Stomach (tissue), 9 donors: ENCODE measurements around the gene CXCL3. TPM values are rescaled to one million over a fixed set of nuclear protein-coding genes. Genes with fewer than 3 reads are reported as not detected.

ENCODE experiments used
- DNase-seq, 2 donors: peaks; one replicate each; pipeline versions ENCODE4 v3.0.0 to v3.0.0-alpha.2; 2013 to 2019
- H3K27ac ChIP-seq, 5 donors: fragments of 200-600 bp in 4 of 5; sonication (generic) in 4 of 5; one replicate each; pipeline ENCODE4 v1.5.1; 2013 to 2019; ENCODE audit warnings: mild to moderate bottlenecking in 1 of 5, moderate library complexity in 1 of 5
- H3K27me3 ChIP-seq, 3 donors: fragments of 200-600 bp; sonication (generic); one replicate each; pipeline ENCODE4 v1.5.1; 2017 to 2019; ENCODE audit warnings: mixed run types in 1 of 3
- H3K36me3 ChIP-seq, 4 donors: fragments of 200-600 bp; sonication (generic); 1 replicate in 3 of 4; 2 replicates in 1 of 4; pipeline ENCODE4 v1.5.1; 2016 to 2019
- H3K4me1 ChIP-seq, 4 donors: fragments of 200-600 bp; sonication (generic); one replicate each; pipeline ENCODE4 v1.5.1; 2016 to 2019
- H3K4me3 ChIP-seq, 4 donors: fragments of 200-600 bp; sonication (generic) in 3 of 4; one replicate each; pipeline ENCODE4 v1.5.1; 2016 to 2019; ENCODE audit warnings: mild to moderate bottlenecking in 1 of 4
- H3K9me3 ChIP-seq, 4 donors: fragments of 200-600 bp; sonication (generic); one replicate each; pipeline ENCODE4 v1.5.1; 2016 to 2019
- EP300 ChIP-seq: sonication (generic); formaldehyde crosslinking; IDR thresholded peaks from one replicate; pipeline ENCODE4 v1.6.1; 2017; ENCODE audit warnings: antibody characterized with exemption
- POLR2A ChIP-seq, 4 donors: fragments of 450-650 bp; IDR thresholded peaks; one replicate each; pipeline ENCODE4 v1.6.1; 2016; ENCODE audit warnings: antibody characterized with exemption in 4 of 4, control low read depth in 2 of 4, mild to moderate bottlenecking in 1 of 4, moderate library complexity in 1 of 4
- POLR2AphosphoS5 ChIP-seq, 3 donors: sonication (generic); formaldehyde crosslinking; IDR thresholded peaks; one replicate each; pipeline ENCODE4 v1.6.1; 2016; ENCODE audit warnings: antibody characterized with exemption in 3 of 3
- WGBS, 5 donors: extraction: QIAGEN DNeasy Blood & Tissue Kit in 3 of 5; methylation state at CpG; one replicate each; pipeline versions ENCODE4 v1.1.5 to v1.1.7; 2013 to 2018; 5-methylcytosine and 5-hydroxymethylcytosine counted together
- intact Hi-C: fragments of 100-400 bp; cut with DNase I; formaldehyde crosslinking; loops from one replicate; pipeline ENCODE4 v1.15.1; 2023; ENCODE audit warnings: low total_unique reads
- polyA plus RNA-seq, 3 donors: library from polyadenylated mRNA; stranded (reverse); fragments of 200-250 nt; gene quantifications; one replicate each; pipeline ENCODE4 v1.2.3, GENCODE V29; 2013
- total RNA-seq, 5 donors: library from RNA; depleted of rRNA; stranded (reverse); fragments of >200 nt; gene quantifications; one replicate each; pipeline versions ENCODE4 v1.1.0 to v1.2.3, GENCODE V29; 2014 to 2016
- TF ChIP-seq, protein P1 (sequence below), 7 experiments: fragments of 450-650 bp in 4 of 7; fragments of 200-600 bp in 3 of 7; sonication (generic) in 3 of 7; IDR thresholded peaks; one replicate each; pipeline ENCODE4 v1.5.1; 2016 to 2019; ENCODE audit warnings: antibody characterized with exemption in 7 of 7, control low read depth in 2 of 7, mild to moderate bottlenecking in 1 of 7
- donor health status: healthy with polysubstance abuse.
- donor health status: Bipolar disorder and iron deficiency.
- donor health status: healthy.

The CXCL3 gene
- total and polyA plus RNA-seq, 8 donors, result 2.7 to 94.6 (median 18.5) TPM; not detected in 1

DNA sequence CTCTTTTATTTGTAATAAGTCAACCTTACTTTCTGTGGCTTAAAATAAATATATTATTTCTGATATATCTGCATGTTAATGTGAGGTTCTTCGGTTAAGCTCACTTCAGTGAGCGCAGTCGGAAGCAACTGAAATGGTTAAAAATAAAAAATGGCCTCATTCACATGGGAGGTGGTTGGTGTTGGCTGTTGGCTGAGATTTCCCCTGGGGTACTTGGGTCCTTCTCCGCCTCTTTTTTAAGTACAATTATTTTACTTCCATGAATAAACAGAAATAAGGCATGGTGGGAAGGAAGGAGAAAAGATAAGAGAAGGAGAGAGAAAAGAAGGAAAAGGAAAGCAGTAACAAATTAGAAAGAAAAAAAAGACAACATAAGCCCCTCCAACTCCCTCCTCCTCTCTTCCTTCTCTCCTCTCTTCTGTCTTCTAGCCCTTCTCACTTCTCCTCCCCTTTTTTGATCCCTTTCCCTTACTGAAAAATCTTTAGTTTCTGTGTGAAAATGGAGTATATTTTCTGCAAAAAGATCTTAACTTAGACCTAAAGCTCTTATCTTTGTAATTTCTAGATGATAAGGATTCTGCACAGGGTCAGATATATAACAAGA lies 19.7 kb upstream of the CXCL3 start:
- no peak for TF ChIP-seq POLR2A (IDR thresholded peaks at IDR 0.05)
- H3K27ac ChIP-seq, result no peak overlapping the region
- H3K4me1 ChIP-seq, result peaks cover 0 to 15% (median 2%) of the 10 kb centered on the region in 4 donors
- H3K36me3 ChIP-seq, result no peaks in the 10 kb centered on the region
- peaks cover 0 to 8% (median 3%) of the 10 kb centered on the region in 4 donors for H3K9me3 ChIP-seq
- H3K27me3 ChIP-seq, result no peaks in the 10 kb centered on the region
- H3K4me3 ChIP-seq, result no peak overlapping the region
- no peak for DNase-seq
- 89 to 97% (median 93%) methylated on average over 4 of the region's 4 CpGs for WGBS, 5 donors
- intact Hi-C loops, result no loop called here

DNA sequence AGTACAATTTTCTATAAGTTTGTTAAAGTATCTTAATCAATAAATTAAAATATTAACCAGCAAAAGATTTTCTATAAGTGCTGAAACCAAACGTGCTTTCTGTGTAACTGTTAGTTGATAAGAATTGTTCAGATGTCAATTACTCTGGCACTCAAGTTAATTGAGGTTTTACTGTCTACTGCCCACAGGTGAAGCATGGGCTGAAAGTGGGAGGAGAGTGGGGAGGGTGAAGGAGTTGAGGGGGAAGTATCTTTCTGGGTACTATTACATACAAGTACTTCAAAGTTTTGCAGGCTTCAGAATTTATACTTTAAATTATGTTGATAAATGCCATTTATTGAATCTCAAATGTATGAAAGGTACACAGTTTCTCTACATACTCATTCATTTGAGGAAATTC lies 19.1 kb upstream of the CXCL3 start:
- Histone ChIP-seq H3K36me3 (no peaks in the 10 kb centered on the region), H3K27ac (no peak overlapping the region), H3K4me3 (no peak overlapping the region), H3K27me3 (no peaks in the 10 kb centered on the region), H3K9me3 (peaks cover 0 to 8% (median 3%) of the 10 kb centered on the region in 4 donors), H3K4me1 (peaks cover 0 to 15% (median 2%) of the 10 kb centered on the region in 4 donors)
- no peak for DNase-seq
- intact Hi-C loops, result no loop called here
- 13 to 31% (median 23%) methylated on average over 1 of the region's 1 CpG for WGBS, 5 donors
- TF ChIP-seq EP300, result no peak
- no peak for TF ChIP-seq POLR2AphosphoS5 (IDR thresholded peaks at IDR 0.05)

GRCh38 chr4:74056858-74057562 lies 18.5 kb upstream of the CXCL3 start:
- WGBS, 5 donors, result 61 to 79% (median 73%) methylated on average over 4 of the region's 4 CpGs
- TF ChIP-seq EP300, result no peak
- TF ChIP-seq, protein P1, sequence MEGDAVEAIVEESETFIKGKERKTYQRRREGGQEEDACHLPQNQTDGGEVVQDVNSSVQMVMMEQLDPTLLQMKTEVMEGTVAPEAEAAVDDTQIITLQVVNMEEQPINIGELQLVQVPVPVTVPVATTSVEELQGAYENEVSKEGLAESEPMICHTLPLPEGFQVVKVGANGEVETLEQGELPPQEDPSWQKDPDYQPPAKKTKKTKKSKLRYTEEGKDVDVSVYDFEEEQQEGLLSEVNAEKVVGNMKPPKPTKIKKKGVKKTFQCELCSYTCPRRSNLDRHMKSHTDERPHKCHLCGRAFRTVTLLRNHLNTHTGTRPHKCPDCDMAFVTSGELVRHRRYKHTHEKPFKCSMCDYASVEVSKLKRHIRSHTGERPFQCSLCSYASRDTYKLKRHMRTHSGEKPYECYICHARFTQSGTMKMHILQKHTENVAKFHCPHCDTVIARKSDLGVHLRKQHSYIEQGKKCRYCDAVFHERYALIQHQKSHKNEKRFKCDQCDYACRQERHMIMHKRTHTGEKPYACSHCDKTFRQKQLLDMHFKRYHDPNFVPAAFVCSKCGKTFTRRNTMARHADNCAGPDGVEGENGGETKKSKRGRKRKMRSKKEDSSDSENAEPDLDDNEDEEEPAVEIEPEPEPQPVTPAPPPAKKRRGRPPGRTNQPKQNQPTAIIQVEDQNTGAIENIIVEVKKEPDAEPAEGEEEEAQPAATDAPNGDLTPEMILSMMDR (IDR thresholded peaks at IDR 0.05), result no peak
- no peak for TF ChIP-seq POLR2A (IDR thresholded peaks at IDR 0.05)
- no peak for TF ChIP-seq POLR2AphosphoS5 (IDR thresholded peaks at IDR 0.05)
- H3K9me3 ChIP-seq, result peaks cover 0 to 8% (median 3%) of the 10 kb centered on the region in 4 donors
- intact Hi-C loops, result no loop called here
- no peak overlapping the region for H3K4me3 ChIP-seq
- DNase-seq, result no peak
- H3K27ac ChIP-seq, result no peak overlapping the region
- H3K4me1 ChIP-seq, result peaks cover 0 to 15% (median 2%) of the 10 kb centered on the region in 4 donors
- no peaks in the 10 kb centered on the region for H3K36me3 ChIP-seq
- no peaks in the 10 kb centered on the region for H3K27me3 ChIP-seq

DNA sequence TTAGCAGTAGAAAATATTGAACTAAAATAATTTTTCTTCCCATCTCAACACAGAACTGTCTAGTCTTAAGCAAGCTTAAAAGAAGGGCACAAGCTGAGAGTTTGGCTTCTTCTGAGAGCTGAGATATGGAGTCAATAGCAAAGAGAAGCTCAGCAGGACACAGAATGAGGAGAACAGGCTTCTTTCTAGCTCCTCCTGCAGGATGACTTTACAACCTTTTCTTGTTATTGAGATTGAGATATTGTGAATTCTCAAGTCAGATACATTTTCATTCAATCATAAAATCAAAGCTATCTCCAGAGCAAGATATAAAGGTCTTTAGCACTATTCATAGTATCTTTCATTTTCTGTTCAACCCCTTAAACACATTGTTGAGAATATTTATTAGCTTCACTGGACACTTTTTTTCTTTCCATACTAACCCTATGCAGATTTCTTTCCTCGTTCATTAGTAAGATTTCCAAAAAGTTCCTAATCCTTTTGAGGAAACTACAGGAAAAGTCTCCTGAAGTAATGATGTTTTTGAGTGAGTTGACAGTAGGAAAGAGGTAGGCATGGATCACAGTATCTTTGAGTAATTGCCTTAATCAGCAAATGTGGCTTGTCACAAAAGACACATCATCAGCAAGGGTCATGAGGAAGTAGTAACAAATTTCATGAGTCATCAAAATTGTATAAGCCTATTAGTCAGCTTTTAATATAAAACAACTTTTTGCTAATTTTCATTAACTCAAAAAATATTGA lies 17.8 kb upstream of the CXCL3 start:
- H3K9me3 ChIP-seq, result peaks cover 0 to 3% (median 1%) of the 10 kb centered on the region in 4 donors
- no peak overlapping the region for H3K27ac ChIP-seq
- H3K4me1 ChIP-seq, result peaks cover 0 to 15% (median 2%) of the 10 kb centered on the region in 4 donors
- no peak for DNase-seq
- TF ChIP-seq EP300, result no peak
- TF ChIP-seq, protein P1 (IDR thresholded peaks at IDR 0.05), result no peak
- TF ChIP-seq POLR2A (IDR thresholded peaks at IDR 0.05), result no peak
- no peak for TF ChIP-seq POLR2AphosphoS5 (IDR thresholded peaks at IDR 0.05)
- H3K27me3 ChIP-seq, result no peaks in the 10 kb centered on the region
- intact Hi-C loops, result no loop called here
- no peaks in the 10 kb centered on the region for H3K36me3 ChIP-seq
- WGBS, 5 donors, result 0 to 47% (median 31%) methylated on average over 1 of the region's 1 CpG
- H3K4me3 ChIP-seq, result no peak overlapping the region

GRCh38 chr4:74055498-74055897 lies 17.0 kb upstream of the CXCL3 start:
- intact Hi-C loops, result no loop called here
- H3K36me3 ChIP-seq, result no peaks in the 10 kb centered on the region
- 29 to 55% (median 44%) methylated on average over 3 of the region's 3 CpGs for WGBS, 5 donors
- no peak overlapping the region for H3K27ac ChIP-seq
- no peaks in the 10 kb centered on the region for H3K27me3 ChIP-seq
- H3K4me1 ChIP-seq, result peaks cover 0 to 15% (median 2%) of the 10 kb centered on the region in 4 donors
- TF ChIP-seq POLR2A (IDR thresholded peaks at IDR 0.05) (no peak), POLR2AphosphoS5 (IDR thresholded peaks at IDR 0.05) (no peak), EP300 (no peak)
- TF ChIP-seq, protein P1 (IDR thresholded peaks at IDR 0.05), result no peak
- H3K4me3 ChIP-seq, result no peak overlapping the region
- no peaks in the 10 kb centered on the region for H3K9me3 ChIP-seq
- no peak for DNase-seq
